HCT116 (cell line): ENCODE measurements around the gene AKAP8.

ENCODE experiments used
- ZNF274 ChIP-seq: fragments of 200-500 bp; sonication (Bioruptor generic); IDR thresholded peaks from 2 replicates; pipeline ENCODE4 v1.6.1; 2014; ENCODE audit warnings: mild to moderate bottlenecking, low read depth, low read length, inconsistent platforms
- TF ChIP-seq, protein P1 (sequence below): IDR thresholded peaks from 2 replicates; pipeline ENCODE4 v1.6.1; 2012; ENCODE audit warnings: low read depth
- TF ChIP-seq, protein P2 (sequence below), 3 experiments: fragments of 200-600 bp in 1 of 3; sonication (generic) in 1 of 3; IDR thresholded peaks in 2 of 3; conservative IDR thresholded peaks in 1 of 3; 2 replicates each; pipeline ENCODE4 v1.5.1; 2012 to 2017; ENCODE audit warnings: low read depth in 2 of 3, low read length in 2 of 3, antibody characterized with exemption in 1 of 3, borderline replicate concordance in 1 of 3, control low read depth in 1 of 3, mild to moderate bottlenecking in 1 of 3, mixed read lengths in 1 of 3, mixed run types in 1 of 3, moderate library complexity in 1 of 3; ENCODE audit not compliant: insufficient read depth in 1 of 3

DNA sequence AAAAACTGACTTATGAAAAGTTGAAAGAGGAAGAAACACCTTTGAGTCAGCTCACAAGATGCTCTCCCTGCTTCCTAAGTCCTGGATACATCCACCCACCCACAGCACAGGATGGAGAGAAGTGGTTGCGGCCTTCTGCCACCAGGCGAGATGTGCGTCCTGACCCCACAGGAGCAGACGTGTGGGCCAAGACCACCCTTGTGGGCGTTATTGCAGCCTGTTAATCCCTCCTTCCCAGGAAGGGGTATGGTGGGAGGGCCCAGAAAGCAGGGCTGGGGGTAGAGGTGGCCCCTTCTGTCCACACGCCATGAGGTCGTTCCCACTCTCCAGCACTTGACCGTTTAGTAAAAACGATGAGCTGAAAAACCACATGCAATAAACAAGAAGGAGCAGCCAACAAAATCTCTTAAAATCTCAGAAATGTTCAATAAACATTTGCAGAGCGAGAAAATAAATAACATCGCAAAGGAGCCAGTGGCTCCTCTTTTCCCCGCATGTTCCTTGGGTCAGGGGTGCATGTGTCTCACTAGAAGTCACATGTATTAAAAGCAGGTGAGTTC lies 41.6 kb upstream of the AKAP8 start:
- TF ChIP-seq, protein P1, sequence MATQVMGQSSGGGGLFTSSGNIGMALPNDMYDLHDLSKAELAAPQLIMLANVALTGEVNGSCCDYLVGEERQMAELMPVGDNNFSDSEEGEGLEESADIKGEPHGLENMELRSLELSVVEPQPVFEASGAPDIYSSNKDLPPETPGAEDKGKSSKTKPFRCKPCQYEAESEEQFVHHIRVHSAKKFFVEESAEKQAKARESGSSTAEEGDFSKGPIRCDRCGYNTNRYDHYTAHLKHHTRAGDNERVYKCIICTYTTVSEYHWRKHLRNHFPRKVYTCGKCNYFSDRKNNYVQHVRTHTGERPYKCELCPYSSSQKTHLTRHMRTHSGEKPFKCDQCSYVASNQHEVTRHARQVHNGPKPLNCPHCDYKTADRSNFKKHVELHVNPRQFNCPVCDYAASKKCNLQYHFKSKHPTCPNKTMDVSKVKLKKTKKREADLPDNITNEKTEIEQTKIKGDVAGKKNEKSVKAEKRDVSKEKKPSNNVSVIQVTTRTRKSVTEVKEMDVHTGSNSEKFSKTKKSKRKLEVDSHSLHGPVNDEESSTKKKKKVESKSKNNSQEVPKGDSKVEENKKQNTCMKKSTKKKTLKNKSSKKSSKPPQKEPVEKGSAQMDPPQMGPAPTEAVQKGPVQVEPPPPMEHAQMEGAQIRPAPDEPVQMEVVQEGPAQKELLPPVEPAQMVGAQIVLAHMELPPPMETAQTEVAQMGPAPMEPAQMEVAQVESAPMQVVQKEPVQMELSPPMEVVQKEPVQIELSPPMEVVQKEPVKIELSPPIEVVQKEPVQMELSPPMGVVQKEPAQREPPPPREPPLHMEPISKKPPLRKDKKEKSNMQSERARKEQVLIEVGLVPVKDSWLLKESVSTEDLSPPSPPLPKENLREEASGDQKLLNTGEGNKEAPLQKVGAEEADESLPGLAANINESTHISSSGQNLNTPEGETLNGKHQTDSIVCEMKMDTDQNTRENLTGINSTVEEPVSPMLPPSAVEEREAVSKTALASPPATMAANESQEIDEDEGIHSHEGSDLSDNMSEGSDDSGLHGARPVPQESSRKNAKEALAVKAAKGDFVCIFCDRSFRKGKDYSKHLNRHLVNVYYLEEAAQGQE: no peak
- TF ChIP-seq, protein P2, sequence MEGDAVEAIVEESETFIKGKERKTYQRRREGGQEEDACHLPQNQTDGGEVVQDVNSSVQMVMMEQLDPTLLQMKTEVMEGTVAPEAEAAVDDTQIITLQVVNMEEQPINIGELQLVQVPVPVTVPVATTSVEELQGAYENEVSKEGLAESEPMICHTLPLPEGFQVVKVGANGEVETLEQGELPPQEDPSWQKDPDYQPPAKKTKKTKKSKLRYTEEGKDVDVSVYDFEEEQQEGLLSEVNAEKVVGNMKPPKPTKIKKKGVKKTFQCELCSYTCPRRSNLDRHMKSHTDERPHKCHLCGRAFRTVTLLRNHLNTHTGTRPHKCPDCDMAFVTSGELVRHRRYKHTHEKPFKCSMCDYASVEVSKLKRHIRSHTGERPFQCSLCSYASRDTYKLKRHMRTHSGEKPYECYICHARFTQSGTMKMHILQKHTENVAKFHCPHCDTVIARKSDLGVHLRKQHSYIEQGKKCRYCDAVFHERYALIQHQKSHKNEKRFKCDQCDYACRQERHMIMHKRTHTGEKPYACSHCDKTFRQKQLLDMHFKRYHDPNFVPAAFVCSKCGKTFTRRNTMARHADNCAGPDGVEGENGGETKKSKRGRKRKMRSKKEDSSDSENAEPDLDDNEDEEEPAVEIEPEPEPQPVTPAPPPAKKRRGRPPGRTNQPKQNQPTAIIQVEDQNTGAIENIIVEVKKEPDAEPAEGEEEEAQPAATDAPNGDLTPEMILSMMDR (IDR thresholded peaks at IDR 0.05 in 2 of 3, conservative IDR thresholded peaks at IDR 0.05 in 1 of 3; ENCODE audit: borderline replicate concordance in 1 of 3, insufficient read depth in 1 of 3, low read depth in 2 of 3, low read length in 2 of 3): no peak
- no peak for TF ChIP-seq ZNF274
